Prostate gland (tissue), 2 donors: Measurements from ENCODE around the gene ASB16.

ENCODE experiments used
- CTCF ChIP-seq, 4 experiments: fragments of 200-600 bp in 2 of 4; fragments of 450-650 bp in 2 of 4; sonication (generic) in 2 of 4; IDR thresholded peaks; 1 replicate in 3 of 4; 2 replicates in 1 of 4; pipeline ENCODE4 v1.5.1; 2016 to 2019; ENCODE audit warnings: antibody characterized with exemption in 4 of 4, mild to moderate bottlenecking in 2 of 4, moderate library complexity in 2 of 4
- POLR2AphosphoS5 ChIP-seq: sonication (generic); formaldehyde crosslinking; IDR thresholded peaks from one replicate; pipeline ENCODE4 v1.6.1; 2017; ENCODE audit warnings: antibody characterized with exemption

GRCh38 chr17:44199553-44200477, 29.3 kb downstream of the ASB16 start, which contains the start of gene ATXN7L3:
- TF ChIP-seq CTCF (IDR thresholded peaks at IDR 0.05) (no peak), POLR2AphosphoS5 (peak; percentile 60)
